HG03135 (cell line): ENCODE measurements around the gene CHAT.

Experiments used
- ATAC-seq: cut with Tn5 transposase; IDR thresholded peaks from one replicate; pipeline ENCODE4 v1.9.1; 2021; ENCODE audit warnings: mild to moderate bottlenecking, moderate library complexity; ENCODE audit not compliant: unreplicated experiment

Gene CHAT

GRCh38 chr10:49611816-49612512, 1.9 kb upstream of the CHAT start:
- no peak for ATAC-seq

- no peak for ATAC-seq
Measured at GRCh38 chr10:49612513-49613164, 1.2 kb upstream of the CHAT start.

- no peak for ATAC-seq
Measured at GRCh38 chr10:49613165-49613881, 514 bp upstream of the CHAT start.

- no peak for ATAC-seq
Measured at GRCh38 chr10:49614242-49615198, 683 bp downstream of the CHAT start.

- no peak for ATAC-seq
Measured at GRCh38 chr10:49615213-49615612, 1.4 kb downstream of the CHAT start.

GRCh38 chr10:49615721-49616120, 1.9 kb downstream of the CHAT start:
- no peak for ATAC-seq

- no peak for ATAC-seq
Measured at GRCh38 chr10:49616421-49617101, 2.7 kb downstream of the CHAT start.

- ATAC-seq, result no peak
Measured at GRCh38 chr10:49617121-49618020, 3.5 kb downstream of the CHAT start.

GRCh38 chr10:49618821-49619220, 5.0 kb downstream of the CHAT start:
- ATAC-seq, result no peak

- ATAC-seq, result no peak
Measured at GRCh38 chr10:49619613-49620012, 5.8 kb downstream of the CHAT start.

- no peak for ATAC-seq
Measured at GRCh38 chr10:49620286-49620810, 6.5 kb downstream of the CHAT start.

- ATAC-seq, result no peak
Measured at GRCh38 chr10:49620841-49621378, 7.1 kb downstream of the CHAT start.

GRCh38 chr10:49621561-49621960, 7.7 kb downstream of the CHAT start:
- no peak for ATAC-seq

- ATAC-seq, result no peak
Measured at GRCh38 chr10:49622426-49623425, 8.9 kb downstream of the CHAT start.

GRCh38 chr10:49624629-49625028, 10.8 kb downstream of the CHAT start:
- no peak for ATAC-seq

GRCh38 chr10:49625411-49625810, 11.6 kb downstream of the CHAT start:
- ATAC-seq, result no peak

GRCh38 chr10:49627038-49627437, 13.2 kb downstream of the CHAT start:
- ATAC-seq, result no peak
